ENCODE data around the gene PLXNA4. TPM values are rescaled to one million over a fixed set of nuclear protein-coding genes. Genes with fewer than 3 reads are reported as not detected.

PLXNA4 gene
- total RNA-seq, 1 donor from 2014 or later: 67.7 TPM

GRCh38 chr7:132254455-132254854, 321.8 kb downstream of the PLXNA4 start:
- no peak for DNase-seq (ENCODE audit: low spot score in 2 of 2)
- no peak for FAIRE-seq

DNA sequence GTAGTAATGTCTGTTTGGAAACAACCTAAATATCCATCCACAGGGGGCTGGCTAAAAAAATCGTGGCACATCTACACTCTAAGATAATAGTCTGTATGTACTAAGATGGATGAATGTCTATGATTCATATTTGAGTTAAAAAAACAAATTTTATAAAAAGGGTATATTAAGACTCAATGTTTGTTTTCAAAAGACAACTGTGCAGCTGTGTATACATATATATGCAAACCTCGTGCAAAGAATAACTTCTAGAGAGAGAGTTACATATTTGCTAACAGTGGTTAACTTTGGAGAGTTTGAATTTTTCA, 323.5 kb downstream of the PLXNA4 start:
- FAIRE-seq (no peak), DNase-seq (ENCODE audit: low spot score in 2 of 2) (no peak)

DNA sequence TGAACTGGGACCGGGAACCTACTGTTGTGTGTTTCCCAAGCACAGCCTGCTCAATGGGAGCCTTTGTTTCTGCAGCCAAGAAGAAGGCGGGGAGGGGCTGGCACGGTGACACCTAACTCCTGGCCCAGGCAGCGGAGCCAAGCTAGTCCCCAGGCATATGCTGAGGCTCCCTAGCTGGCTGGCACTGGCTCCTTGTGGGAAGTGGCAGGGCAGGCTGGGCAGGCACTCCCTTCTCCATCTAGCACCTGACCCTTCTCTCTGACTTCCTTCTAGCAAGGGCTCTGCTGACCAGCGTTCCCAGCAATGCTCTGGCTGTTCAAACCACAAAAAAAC, 325.0 kb downstream of the PLXNA4 start:
- peak; percentile 37 to 42 for DNase-seq (ENCODE audit: low spot score in 2 of 2)
- no peak for FAIRE-seq

GRCh38 chr7:132250480-132251326, 325.6 kb downstream of the PLXNA4 start:
- no peak for FAIRE-seq

DNA sequence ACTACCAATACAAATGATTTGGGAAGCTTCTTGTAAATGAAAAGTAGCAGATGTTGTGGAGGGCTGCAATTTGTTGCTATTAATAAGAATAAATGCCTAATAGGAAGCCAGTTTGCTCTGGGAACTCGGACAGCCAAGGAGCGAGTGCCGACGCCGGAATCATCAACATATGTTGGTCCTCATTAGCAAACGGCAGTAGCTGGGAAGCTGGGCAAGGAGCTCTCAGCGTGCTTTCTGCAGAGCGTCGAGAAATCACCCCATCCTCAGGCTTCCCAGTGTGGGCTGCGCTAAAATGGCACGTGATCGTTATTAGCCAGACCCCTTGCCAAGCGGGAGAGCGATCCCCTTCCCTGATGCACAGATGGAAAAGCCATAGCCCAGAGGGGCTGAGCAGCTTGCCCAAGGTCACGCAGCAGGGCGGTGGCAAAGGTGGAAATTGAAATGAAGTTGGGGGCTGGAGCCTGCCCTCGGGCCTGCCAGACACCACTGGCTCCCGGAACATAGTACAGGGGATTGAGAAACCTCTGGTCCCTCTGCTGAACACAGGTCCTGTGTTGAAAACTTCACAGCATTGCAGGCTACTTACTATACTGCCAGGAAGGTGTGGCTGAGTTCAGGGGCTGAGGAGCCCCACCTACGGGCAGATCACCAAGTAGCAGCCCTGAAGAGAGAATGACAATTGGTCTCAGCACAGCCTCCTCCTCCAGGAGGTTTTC, 326.9 kb downstream of the PLXNA4 start:
- no peak for DNase-seq (ENCODE audit: low spot score in 2 of 2)
- FAIRE-seq: no peak

More at GRCh38 chr7:132250480-132251326, 325.6 kb downstream of the PLXNA4 start:
- DNase-seq (ENCODE audit: low spot score in 2 of 2): no peak

DNA sequence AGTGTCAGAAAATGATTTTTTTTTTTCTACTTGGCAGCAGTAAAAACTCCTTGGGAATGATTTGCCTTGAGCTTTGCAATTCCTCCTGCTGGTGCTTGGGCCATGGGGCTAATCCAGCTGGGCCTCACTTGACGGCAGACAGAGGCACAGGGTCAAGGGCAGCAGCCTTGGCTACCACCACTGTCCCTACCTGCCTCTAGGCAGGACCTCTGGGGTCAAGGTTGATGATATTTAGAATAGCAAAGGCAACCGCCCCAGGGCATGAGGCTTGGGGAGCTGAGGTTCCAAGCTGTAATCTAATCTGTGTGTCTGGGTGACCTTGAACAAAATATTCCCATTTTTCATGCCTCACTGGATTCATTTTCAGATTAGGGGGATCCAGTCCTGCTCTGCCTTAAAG, 327.4 kb downstream of the PLXNA4 start:
- no peak for DNase-seq (ENCODE audit: low spot score in 2 of 2)
- FAIRE-seq: no peak

- no peak for DNase-seq (ENCODE audit: low spot score in 2 of 2)
- FAIRE-seq: no peak
Observed at GRCh38 chr7:132247995-132248618, 328.2 kb downstream of the PLXNA4 start.

DNA sequence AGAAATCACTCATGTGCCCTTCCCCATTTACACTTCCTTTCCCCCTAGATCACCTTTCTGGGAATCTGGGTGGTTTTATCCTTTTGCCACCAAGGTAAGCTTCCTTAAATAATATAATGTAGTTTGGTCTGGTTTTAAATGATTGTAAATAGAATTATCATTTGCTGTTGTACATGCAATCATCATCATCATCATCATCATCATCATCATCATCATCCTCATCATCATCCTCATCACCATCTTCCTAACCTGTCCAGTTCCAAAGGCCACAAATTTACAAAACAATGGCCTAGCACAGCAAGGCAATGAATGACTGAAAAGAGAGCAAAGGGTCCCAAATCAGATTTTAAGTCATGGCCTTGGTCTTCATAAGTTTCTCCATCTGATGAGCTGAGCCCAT, 329.7 kb downstream of the PLXNA4 start:
- no peak for FAIRE-seq
- DNase-seq (ENCODE audit: low spot score in 2 of 2): no peak

GRCh38 chr7:132245539-132245938, 330.7 kb downstream of the PLXNA4 start:
- DNase-seq (ENCODE audit: low spot score in 2 of 2) (no peak), FAIRE-seq (no peak)

GRCh38 chr7:132244903-132245480, 331.3 kb downstream of the PLXNA4 start:
- no peak for DNase-seq (ENCODE audit: low spot score in 2 of 2)
- FAIRE-seq: no peak

GRCh38 chr7:132243463-132243862, 332.8 kb downstream of the PLXNA4 start:
- no peak for FAIRE-seq
- DNase-seq (ENCODE audit: low spot score in 2 of 2): no peak

DNA sequence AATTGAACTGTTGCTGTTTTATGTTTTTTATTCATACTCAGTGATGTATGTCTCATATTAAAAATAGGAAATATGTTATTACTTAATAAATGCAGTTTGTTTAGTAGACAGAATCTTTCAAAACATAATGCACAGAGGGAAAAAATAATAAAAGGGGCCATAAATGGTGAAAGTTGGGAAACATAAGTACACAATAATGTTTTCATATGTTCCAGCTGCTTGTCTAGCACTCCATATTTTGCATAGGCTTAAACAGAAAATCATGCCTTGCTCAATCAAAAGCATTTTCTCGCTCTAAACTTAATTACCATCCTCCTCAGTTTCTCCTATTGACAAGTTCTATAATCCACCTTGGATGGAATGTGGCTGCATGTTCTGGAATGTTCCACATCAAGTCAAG, 333.2 kb downstream of the PLXNA4 start:
- no peak for FAIRE-seq
- DNase-seq (ENCODE audit: low spot score in 2 of 2): no peak

DNA sequence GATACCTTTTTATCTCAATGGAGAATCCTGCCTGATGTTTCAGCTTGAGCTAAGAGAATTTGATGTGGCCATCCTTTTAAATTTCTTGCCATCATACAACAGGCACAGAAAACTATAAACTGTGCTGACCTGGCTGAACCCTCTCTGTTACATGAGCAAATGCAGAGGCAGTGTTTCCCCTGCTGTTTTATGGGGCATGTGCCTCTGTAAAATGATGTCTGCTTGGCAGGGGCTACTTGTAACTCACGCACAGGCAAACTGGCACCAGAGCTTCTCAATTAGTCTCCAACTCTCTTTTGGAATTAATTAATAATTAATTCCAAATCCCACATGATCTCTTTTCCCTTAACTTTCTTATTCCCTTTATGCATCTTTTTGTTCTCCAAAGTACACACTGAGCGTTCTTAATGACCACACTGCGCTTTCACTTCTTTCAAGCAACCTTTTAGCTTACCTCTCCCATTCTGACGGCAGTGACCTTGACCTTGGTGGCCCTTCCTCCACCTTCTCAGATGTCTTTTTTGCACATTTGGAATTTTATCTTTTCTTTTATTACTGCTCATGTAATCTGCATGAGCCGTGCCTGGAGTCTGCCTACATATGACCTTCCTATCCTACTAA, 334.0 kb downstream of the PLXNA4 start:
- no peak for FAIRE-seq

DNA sequence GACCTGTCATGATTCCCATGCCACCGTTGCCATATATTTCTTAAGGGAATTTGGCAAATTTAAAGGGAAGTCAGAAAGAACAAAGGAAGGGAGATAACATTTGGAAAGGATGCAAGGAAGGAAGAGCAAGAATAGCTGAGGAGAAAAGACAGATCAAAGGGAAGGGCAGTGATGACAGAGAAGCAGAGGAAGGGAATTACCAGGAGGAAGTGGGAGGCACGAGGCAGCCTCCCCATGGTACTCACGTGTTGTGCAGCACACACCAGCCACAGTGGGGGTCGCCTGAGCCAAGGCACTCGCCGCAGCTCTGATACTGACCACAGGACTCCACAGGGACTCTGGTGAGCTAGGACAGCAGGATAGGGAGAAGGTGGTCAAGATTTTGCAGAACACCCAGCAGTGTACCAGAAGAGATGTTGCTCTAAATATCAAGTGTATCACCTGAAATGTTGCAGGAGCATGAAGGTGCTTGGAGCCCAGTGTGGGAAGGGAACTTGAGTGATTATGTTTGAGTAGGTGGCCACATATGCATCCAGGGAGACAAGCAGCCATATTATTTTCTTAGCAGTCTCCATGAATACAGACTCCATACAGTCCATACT, 335.3 kb downstream of the PLXNA4 start:
- FAIRE-seq: no peak
- no peak for DNase-seq (ENCODE audit: low spot score in 2 of 2)

More for the DNA sequence above, 334.0 kb downstream of the PLXNA4 start:
- no peak for DNase-seq (ENCODE audit: low spot score in 2 of 2)

- FAIRE-seq (no peak), DNase-seq (ENCODE audit: low spot score in 2 of 2) (no peak)
Observed at GRCh38 chr7:132240262-132240661, 336.0 kb downstream of the PLXNA4 start.

DNA sequence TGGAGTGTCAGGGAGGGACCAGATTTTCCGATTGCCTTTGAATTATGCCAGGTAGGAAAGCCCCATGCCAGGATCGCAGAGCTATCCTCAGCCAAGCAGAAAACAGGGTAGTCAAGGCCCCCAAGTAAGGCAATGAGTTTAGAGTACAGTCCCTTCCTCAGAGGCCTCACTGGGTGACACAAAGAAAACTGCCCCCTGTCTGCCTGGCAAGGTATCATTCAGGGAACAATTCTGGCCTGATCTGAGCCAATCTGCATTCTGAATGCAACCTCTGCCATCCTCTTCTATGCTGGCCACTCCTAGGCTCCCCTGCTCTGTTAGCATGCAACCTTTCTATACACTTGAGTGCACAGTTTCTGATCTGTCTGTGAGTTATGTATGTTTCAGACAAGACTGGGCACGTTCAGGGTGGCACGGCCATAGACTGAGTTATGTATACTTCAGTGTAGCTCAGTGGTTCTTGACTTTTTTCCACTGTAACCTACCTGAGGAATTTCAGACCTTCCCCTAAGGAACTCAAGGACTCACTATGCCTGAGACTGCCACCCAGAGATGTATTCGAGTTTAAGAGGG, 336.8 kb downstream of the PLXNA4 start:
- no peak for DNase-seq (ENCODE audit: low spot score in 2 of 2)
- FAIRE-seq: no peak

DNA sequence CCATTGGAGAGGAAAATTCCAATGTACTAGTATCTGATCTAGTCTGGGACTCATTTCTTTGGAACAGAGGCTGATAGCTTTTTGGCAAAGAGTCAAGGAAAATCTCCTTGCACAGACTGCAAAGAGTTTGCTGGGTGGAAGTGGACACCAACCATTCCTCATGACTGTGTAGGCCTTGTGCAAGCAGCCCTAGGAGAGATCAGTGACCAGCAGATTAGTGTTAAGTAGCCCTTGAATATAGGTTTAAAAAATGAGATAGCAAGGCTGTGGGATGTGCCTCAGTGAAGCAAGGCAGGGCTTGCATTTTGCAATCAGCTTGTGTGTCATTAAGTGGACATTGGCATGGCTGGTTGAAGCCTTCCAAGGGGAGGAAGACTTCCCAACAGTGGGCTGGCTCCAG, 341.6 kb downstream of the PLXNA4 start:
- FAIRE-seq: no peak
- DNase-seq (ENCODE audit: low spot score in 2 of 2): no peak

DNA sequence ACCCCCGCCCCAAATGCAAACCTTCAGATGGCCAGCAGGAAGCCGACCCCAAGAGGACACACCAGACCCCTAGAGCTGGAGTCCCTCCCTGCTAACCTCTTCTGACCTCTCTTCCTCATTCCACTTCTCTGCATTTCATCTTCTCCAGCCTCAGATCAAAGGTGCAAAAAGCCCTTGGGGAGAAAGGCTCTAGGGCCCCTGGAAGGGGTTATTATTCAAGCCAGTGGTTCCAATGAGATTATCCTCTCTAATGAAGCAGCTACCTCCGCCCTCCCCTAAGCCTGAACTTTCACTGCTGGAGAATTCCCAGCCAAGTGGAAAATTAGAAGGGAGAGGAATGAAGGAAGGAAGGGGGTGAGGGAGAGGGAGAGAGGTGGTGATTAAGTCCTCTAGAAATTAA, 343.9 kb downstream of the PLXNA4 start:
- no peak for DNase-seq (ENCODE audit: low spot score in 2 of 2)
- no peak for FAIRE-seq

DNA sequence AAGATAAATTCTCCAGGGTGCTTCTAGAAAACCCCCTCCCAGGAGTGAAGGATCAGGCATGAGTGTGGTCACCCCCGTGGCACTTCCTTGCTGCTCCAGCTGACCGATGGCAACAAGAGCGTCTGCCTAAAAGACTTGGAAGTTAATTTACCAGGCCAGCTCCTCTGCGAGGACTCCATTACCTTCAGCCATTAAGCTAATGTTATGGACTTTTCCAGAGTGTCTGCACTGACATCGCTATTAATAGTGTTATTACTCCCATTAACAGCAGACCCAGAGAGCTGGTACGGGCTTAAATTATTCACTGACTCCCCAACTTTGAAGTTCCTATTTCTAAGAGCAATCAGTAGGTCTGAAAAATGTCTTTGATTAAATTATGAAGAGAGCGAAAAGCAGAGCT, 345.8 kb downstream of the PLXNA4 start:
- DNase-seq (ENCODE audit: low spot score in 2 of 2) (no peak), FAIRE-seq (no peak)

DNA sequence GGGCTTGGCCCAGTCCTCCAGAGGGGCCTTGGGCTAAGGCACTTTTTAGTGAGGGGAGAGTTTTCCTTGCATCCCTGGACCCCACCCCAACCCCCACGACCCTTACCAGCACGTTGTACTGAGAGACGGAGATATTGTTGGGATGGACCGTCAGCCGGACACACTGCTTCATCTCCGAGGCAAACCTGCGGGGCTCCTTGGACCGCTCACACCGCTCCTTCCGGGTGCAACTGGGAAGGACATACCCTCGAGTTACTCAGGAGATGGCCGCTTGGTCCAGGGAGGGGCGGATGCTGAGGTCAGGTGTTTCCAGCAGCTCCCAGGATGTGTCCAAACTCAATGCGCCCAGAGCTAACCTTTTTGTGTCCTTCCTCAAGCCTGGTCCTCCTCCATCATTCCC, 348.0 kb downstream of the PLXNA4 start:
- DNase-seq (ENCODE audit: low spot score in 2 of 2) (no peak), FAIRE-seq (no peak)

Data from frontal cortex (tissue), 4 donors.